GM23248 (cell line): ENCODE data around the gene E2F8.

Source experiments
- EZH2 ChIP-seq: fragments of 200-600 bp; sonication (generic); IDR thresholded peaks from 2 replicates; pipeline ENCODE4 v1.6.1; 2018; ENCODE audit warnings: antibody characterized with exemption, mild to moderate bottlenecking; ENCODE audit not compliant: insufficient read depth, poor library complexity, severe bottlenecking
- EZH2phosphoT487 ChIP-seq: fragments of 200-600 bp; sonication (generic); IDR thresholded peaks from 2 replicates; pipeline ENCODE4 v1.6.1; 2018; ENCODE audit warnings: antibody characterized with exemption, moderate library complexity, mild to moderate bottlenecking, low read depth; ENCODE audit not compliant: insufficient read depth

- no peak for TF ChIP-seq EZH2phosphoT487
- no peak for TF ChIP-seq EZH2
Measured at GRCh38 chr11:19200410-19201201, 40.1 kb downstream of the E2F8 start.
